Activated T-helper 2 cell treated with anti-CD3 and anti-CD28 coated beads, Interferon-gamma antibody, Interleukin-2, Interleukin-4, amounts not matched to agents 10 μg/mL and 5 μg/mL and 100 μg/mL, durations not matched to agents 14 hours and 24 hours and 36 hours (primary cell): ENCODE results near the gene AFF1. TPM values are rescaled to one million over a fixed set of nuclear protein-coding genes. Genes with fewer than 3 reads are reported as not detected.
A peak's percentile ranks its signal among the peaks of the same experiment; 100 is the strongest.

Experiments
- DNase-seq: peaks from one replicate; pipeline ENCODE4 v3.0.0; 2021; ENCODE audit warnings: low spot score
- H3K27ac Mint-ChIP-seq: one replicate; pipeline ENCODE4 v1.8.0; 2021; ENCODE audit warnings: mixed read lengths
- H3K27me3 Mint-ChIP-seq: one replicate; pipeline ENCODE4 v1.8.0; 2021; ENCODE audit warnings: low read depth, mixed read lengths
- H3K36me3 Mint-ChIP-seq: one replicate; pipeline ENCODE4 v1.8.0; 2021; ENCODE audit warnings: low read depth, mixed read lengths
- H3K4me1 Mint-ChIP-seq: one replicate; pipeline ENCODE4 v1.8.0; 2021; ENCODE audit warnings: low read depth, mixed read lengths
- H3K4me3 Mint-ChIP-seq: one replicate; pipeline ENCODE4 v1.8.0; 2021; ENCODE audit warnings: low read depth, mild to moderate bottlenecking, moderate library complexity, mixed read lengths
- H3K9me3 Mint-ChIP-seq: one replicate; pipeline ENCODE4 v1.8.0; 2021; ENCODE audit warnings: mixed read lengths
- intact Hi-C: fragments of 100-400 bp; cut with micrococcal nuclease; formaldehyde crosslinking; loops from one replicate; pipeline ENCODE4 v1.15.1; 2023
- total RNA-seq: library from RNA; stranded (reverse); gene quantifications from 2 replicates; pipeline ENCODE4 v1.2.3, GENCODE V29; 2022

The AFF1 gene, protein sequence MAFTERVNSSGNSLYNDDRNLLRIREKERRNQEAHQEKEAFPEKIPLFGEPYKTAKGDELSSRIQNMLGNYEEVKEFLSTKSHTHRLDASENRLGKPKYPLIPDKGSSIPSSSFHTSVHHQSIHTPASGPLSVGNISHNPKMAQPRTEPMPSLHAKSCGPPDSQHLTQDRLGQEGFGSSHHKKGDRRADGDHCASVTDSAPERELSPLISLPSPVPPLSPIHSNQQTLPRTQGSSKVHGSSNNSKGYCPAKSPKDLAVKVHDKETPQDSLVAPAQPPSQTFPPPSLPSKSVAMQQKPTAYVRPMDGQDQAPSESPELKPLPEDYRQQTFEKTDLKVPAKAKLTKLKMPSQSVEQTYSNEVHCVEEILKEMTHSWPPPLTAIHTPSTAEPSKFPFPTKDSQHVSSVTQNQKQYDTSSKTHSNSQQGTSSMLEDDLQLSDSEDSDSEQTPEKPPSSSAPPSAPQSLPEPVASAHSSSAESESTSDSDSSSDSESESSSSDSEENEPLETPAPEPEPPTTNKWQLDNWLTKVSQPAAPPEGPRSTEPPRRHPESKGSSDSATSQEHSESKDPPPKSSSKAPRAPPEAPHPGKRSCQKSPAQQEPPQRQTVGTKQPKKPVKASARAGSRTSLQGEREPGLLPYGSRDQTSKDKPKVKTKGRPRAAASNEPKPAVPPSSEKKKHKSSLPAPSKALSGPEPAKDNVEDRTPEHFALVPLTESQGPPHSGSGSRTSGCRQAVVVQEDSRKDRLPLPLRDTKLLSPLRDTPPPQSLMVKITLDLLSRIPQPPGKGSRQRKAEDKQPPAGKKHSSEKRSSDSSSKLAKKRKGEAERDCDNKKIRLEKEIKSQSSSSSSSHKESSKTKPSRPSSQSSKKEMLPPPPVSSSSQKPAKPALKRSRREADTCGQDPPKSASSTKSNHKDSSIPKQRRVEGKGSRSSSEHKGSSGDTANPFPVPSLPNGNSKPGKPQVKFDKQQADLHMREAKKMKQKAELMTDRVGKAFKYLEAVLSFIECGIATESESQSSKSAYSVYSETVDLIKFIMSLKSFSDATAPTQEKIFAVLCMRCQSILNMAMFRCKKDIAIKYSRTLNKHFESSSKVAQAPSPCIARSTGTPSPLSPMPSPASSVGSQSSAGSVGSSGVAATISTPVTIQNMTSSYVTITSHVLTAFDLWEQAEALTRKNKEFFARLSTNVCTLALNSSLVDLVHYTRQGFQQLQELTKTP
- total RNA-seq = 60.4 and 63.0 TPM in 2 replicates

DNA sequence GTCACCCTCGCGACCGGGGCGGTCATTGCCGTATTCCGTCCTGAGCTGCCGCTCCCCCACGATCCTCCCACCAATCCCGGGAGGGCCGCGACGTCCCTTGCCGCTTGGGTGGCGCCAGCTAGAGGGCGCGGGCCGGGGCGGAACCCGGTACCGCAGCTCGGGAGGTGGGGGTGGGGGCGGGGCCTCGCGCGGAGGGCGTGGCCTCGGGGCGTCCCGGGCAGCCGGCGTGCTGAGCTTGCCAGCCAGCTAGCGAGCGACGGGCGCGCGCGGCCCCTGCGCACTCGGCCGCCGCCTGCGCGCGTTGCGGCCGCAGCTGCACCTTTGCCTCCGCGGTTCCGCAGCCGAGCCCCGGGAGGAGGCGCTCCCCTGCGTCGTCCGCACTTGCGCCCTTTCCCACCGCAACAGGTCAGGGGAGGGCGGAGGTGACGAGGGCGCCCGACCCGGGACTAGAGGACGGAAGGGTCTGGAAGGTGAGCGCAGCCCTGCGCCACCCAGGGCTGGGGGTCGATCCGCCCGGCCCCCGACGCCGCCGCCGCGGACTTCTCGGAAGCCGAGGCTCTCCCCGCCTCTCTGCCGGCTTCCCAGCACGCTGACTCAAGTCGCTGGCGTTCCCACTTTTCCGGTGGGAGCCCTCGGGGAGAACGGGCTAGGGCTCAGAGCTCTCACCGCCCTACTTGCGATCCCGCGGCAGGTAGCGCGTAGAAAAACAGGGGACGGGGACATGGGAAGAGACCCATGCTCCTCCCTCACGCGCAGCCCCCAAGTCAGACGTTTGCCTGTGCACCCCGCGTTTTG lies at the start of gene AFF1:
Gene AFF1 (plus strand): TSS at position 241 of the 795 bp plus-strand sequence. CDS start 13,523 bp downstream, outside the sequence.
- H3K4me3 Mint-ChIP-seq = peak within 1 kb of the TSS; percentile 93
- H3K27ac Mint-ChIP-seq = peak within 1 kb of the TSS; percentile 96
- peak; percentile 85 for DNase-seq
- H3K9me3 Mint-ChIP-seq = no peaks in the 10 kb centered on the region
- intact Hi-C loops = loop anchor here (2.0 to 5.0 kb wide), 4 partner anchors 37 to 1347 kb away; partner anchors contain the start of gene PPM1K
- H3K27me3 Mint-ChIP-seq = no peaks in the 10 kb centered on the region
- peaks cover 49% of the 10 kb centered on the region for H3K4me1 Mint-ChIP-seq
- no peaks in the 10 kb centered on the region for H3K36me3 Mint-ChIP-seq

DNA sequence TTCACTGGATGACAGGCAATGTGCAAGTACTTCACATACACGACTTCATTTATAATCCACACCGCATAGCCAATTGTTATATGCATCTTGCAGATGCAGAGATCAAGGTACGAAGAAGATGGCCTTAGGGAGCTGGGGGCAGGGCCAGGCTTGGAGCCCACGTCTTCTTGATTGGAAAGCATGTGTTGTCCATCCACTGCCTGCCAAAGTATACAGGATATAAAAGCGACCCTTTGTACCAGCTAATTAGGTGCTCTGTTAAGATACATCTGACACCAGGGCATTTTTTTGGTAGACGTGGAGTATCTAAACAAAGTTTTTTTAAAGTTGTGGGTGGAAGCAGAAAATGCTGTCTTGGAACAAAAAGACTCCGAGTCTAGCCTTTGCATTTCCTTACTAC lies 44.0 kb upstream of the AFF1 start:
- no peaks in the 10 kb centered on the region for H3K9me3 Mint-ChIP-seq
- intact Hi-C loops = loop anchor here (10.0 kb wide), 2 partner anchors 236 to 526 kb away; partner anchors contain the start of gene MAPK10
- peaks cover 31% of the 10 kb centered on the region for H3K27me3 Mint-ChIP-seq
- peaks cover 9% of the 10 kb centered on the region for H3K4me1 Mint-ChIP-seq
- no peaks in the 10 kb centered on the region for H3K36me3 Mint-ChIP-seq
- no peak for DNase-seq
- H3K4me3 Mint-ChIP-seq = peak overlapping the region; percentile 38
- H3K27ac Mint-ChIP-seq = no peak overlapping the region

DNA sequence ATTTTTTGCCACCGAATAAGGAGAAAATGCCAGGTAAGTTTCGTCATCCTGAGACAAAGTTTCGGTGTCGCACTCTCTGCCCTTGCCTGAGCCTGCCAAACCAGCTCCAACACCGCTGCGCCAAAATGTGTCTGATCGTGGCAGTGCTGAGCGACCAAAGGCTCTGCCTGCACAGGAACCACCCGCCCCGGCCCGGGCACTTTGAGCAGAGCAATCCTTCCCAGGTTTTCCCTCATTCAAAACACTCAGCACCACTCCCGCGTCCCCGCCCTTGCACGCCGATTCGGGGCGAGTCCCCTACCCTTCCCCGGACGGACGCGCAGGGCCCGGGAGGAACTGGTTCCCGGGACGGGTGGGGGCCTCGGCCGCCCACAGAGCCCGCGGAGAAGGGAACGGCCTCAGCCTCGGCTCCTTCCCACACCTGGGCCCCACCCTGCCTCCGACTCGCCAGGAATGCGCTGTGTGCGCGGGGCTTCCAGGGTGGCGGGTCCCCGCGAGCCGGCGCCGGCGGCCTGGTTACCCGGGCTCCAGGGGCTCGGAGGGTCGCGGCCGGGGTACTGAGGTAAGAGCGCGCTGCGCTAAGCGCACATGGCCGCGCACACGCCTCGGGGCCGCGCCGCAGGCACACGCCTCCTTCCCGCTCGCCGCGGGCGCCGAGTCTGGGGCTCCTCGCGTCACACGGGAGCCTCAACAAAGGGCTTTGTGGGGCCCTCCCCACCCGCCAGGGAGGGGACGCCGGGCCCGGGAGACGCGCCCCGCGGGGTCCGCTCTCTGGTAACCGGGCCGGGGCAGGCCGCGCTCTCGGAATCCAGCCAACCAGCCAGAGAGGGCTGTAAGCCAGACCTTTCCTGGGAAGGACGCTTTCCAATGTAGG lies 42.8 kb upstream of the AFF1 start, which contains the start of gene C4orf36:
Gene C4orf36 (minus strand): TSS at position 661 of the 874 bp plus-strand sequence. CDS start 902 bp downstream, outside the sequence.
- Mint-ChIP-seq H3K9me3 (no peaks in the 10 kb centered on the region), H3K4me1 (peaks cover 9% of the 10 kb centered on the region), H3K27me3 (peaks cover 31% of the 10 kb centered on the region), H3K27ac (no peak within 1 kb of the TSS), H3K36me3 (no peaks in the 10 kb centered on the region), H3K4me3 (peak within 1 kb of the TSS; percentile 73)
- DNase-seq = peak; percentile 11
- intact Hi-C loops = loop anchor here (10.0 kb wide), 2 partner anchors 237 to 527 kb away; partner anchors contain the start of gene MAPK10

DNA sequence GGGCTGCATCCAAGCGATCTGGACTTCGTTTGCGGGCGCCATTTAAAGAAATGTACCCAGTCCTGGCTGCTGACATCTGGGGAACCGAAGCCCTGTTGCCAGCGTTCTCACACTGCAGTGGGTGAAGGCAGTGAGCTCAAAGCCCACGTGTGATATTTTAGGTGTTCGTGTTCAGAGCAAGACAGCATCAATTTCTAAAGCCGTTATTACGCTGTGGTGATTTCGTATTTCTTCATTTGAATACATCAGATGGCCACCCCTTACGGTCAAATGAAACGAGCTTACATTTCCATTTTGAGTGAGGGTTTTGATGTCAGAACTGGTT lies 42.2 kb upstream of the AFF1 start:
- H3K4me3 Mint-ChIP-seq = peak overlapping the region; percentile 70
- H3K27ac Mint-ChIP-seq = no peak overlapping the region
- no peaks in the 10 kb centered on the region for H3K36me3 Mint-ChIP-seq
- DNase-seq = no peak
- peaks cover 9% of the 10 kb centered on the region for H3K4me1 Mint-ChIP-seq
- H3K27me3 Mint-ChIP-seq = peaks cover 31% of the 10 kb centered on the region
- H3K9me3 Mint-ChIP-seq = no peaks in the 10 kb centered on the region
- intact Hi-C loops = loop anchor here (10.0 kb wide), 2 partner anchors 238 to 528 kb away; partner anchors contain the start of gene MAPK10

DNA sequence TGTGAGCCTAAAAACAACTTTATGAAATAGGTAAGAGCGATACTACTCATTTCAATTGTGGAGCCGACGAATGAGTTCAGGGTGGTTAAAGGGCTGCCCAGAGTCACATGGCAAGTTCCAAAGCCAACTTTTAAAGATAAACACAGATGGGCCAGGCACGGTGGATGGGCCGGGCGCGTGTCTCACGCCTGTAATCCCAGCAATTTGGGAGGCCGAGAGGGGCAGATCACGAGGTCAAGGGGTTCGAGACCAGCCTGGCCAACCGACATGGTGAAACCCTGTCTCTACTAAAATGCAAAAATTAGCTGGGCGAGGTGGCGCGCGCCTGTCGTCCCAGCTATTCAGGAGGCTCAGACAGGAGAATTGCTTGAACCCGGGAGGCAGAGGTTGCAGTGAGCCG lies 41.7 kb upstream of the AFF1 start:
- no peak overlapping the region for H3K27ac Mint-ChIP-seq
- intact Hi-C loops = loop anchor here (10.0 kb wide), 2 partner anchors 238 to 528 kb away; partner anchors contain the start of gene MAPK10
- H3K27me3 Mint-ChIP-seq = peaks cover 30% of the 10 kb centered on the region
- H3K4me1 Mint-ChIP-seq = peaks cover 9% of the 10 kb centered on the region
- no peaks in the 10 kb centered on the region for H3K36me3 Mint-ChIP-seq
- H3K4me3 Mint-ChIP-seq = peak overlapping the region; percentile 70
- no peak for DNase-seq
- H3K9me3 Mint-ChIP-seq = no peaks in the 10 kb centered on the region

DNA sequence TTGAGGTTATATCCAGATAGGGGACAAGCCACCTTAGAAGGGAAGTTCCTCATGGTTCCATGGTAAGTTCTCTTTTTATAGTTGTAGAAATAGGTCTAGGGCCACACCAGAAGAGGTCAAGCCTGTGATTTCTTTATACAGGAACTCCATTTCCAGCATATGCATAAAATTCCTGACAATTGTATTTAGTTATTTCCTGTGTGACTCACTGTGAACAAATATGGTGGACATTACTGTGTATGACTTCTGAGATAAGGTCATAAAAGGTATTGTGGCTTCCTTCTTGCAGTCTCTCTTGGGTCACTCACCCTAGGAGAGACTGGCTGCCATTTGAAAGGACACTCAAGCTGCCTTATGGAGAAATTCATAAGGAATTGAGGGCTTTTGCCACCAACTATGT lies 40.4 kb upstream of the AFF1 start:
- Mint-ChIP-seq H3K27me3 (peaks cover 27% of the 10 kb centered on the region), H3K27ac (no peak overlapping the region), H3K4me1 (peaks cover 9% of the 10 kb centered on the region), H3K9me3 (no peaks in the 10 kb centered on the region), H3K36me3 (no peaks in the 10 kb centered on the region), H3K4me3 (no peak overlapping the region)
- intact Hi-C loops = loop anchor here (10.0 kb wide), 2 partner anchors 240 to 530 kb away; partner anchors contain the start of gene MAPK10
- no peak for DNase-seq

DNA sequence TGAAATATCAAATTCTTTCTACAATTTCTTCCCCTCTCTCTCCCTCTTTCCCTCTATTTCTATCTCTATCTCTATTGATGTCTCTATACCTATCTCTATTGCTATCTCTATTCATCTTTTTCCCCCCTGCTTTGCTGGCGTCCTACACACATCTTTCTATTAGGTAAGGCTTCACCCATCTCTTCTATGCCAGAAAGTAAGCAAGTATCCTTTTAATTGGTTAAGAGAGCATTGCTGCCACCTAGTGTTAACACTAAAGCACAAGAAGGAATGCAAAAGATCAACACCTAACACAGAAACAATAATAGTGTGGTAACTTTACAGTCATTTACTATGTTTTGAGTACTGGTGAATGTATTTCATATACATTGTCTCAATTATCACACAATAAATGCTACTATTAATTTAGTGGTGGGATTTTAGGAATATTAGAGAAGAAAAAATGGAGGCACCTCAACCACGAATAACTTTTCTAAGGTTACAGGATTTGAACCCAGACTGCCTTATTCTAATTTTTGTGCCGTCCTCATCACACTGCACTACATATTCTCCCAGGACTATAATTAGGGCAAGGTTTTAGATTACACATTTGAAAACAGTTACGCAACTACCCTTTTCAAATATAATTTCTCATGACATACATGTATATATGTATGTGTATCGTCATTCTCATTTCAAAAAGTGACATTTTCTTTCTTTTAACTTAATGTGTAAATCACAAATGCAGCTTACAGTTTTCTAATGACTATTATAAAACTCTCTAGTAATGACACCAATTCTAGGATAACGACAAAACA lies 38.9 kb upstream of the AFF1 start:
- H3K9me3 Mint-ChIP-seq = no peaks in the 10 kb centered on the region
- H3K36me3 Mint-ChIP-seq = no peaks in the 10 kb centered on the region
- intact Hi-C loops = loop anchor here (1.0 to 10.0 kb wide), 4 partner anchors 241 to 531 kb away; partner anchors contain the start of gene MAPK10

DNA sequence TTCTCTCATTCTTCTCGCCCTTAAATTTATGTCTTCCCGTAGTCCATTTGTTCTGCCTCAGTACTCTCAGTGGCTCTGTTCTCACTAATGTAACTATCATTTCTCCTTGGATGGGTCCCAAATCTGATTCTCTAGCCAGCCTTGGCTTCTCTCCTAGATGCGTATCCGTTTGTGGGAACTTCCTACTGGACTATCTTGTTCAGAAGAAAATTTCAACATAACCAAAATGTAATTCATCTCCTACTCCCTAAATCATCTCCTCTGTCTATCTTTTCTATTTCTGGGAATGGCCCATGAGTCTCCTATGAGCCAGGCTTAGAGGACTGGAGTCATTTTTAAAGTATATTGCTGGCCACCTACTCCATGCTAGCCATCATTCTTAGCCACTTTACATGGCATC lies 38.2 kb upstream of the AFF1 start:
- intact Hi-C loops = loop anchor here (10.0 kb wide), 2 partner anchors 242 to 532 kb away; partner anchors contain the start of gene MAPK10
- no peak overlapping the region for H3K27ac Mint-ChIP-seq
- no peaks in the 10 kb centered on the region for H3K9me3 Mint-ChIP-seq
- no peaks in the 10 kb centered on the region for H3K36me3 Mint-ChIP-seq
- no peak for DNase-seq
- H3K4me1 Mint-ChIP-seq = peaks cover 6% of the 10 kb centered on the region
- no peak overlapping the region for H3K4me3 Mint-ChIP-seq
- peaks cover 11% of the 10 kb centered on the region for H3K27me3 Mint-ChIP-seq

More for the DNA sequence above, 38.9 kb upstream of the AFF1 start:
- Mint-ChIP-seq H3K4me1 (peaks cover 9% of the 10 kb centered on the region), H3K4me3 (no peak overlapping the region), H3K27me3 (peaks cover 17% of the 10 kb centered on the region), H3K27ac (no peak overlapping the region)
- DNase-seq = no peak

DNA sequence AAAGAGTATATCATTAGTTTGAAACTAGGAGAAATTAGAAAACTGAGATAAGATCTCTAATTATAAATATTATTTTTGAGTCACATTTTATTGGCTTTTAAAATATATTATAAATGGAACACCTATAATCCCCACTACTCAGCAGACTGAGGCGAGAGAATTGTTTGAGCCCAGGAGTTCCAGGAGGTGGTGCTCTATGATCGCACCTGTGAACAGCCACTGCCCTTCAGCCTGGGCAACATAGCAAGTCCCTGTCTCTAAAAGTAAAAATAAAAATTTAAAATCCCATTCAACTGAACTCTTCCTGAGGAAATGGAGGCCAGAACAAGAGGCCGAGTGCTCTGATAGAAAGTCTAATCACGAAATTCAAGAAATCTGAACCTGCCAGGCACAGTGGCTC lies 36.2 kb upstream of the AFF1 start:
- H3K27ac Mint-ChIP-seq = no peak overlapping the region
- intact Hi-C loops = loop anchor here (10.0 kb wide), 2 partner anchors 244 to 534 kb away; partner anchors contain the start of gene MAPK10
- no peak for DNase-seq
- H3K27me3 Mint-ChIP-seq = peaks cover 7% of the 10 kb centered on the region
- H3K4me3 Mint-ChIP-seq = no peak overlapping the region
- no peaks in the 10 kb centered on the region for H3K36me3 Mint-ChIP-seq
- no peaks in the 10 kb centered on the region for H3K4me1 Mint-ChIP-seq
- no peaks in the 10 kb centered on the region for H3K9me3 Mint-ChIP-seq

DNA sequence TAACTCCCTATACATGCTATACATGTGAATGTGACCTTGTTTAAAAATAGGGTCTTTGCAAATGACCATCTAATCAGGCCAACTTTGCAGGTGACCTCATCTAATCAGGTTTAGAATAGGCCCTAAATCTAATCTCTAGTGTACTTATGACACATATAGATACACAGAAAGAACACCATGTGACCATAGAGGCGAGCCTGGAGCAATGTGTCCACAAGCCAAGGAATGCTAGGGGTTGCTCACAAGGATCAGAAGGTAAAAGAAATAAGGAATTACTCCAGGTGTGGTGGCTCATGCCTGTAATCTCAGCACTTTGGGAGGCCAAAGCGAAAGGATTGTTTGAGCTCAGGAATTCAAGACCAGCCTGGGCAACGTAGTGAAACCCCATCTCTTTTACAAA lies 32.9 kb upstream of the AFF1 start:
- DNase-seq = no peak
- no peaks in the 10 kb centered on the region for H3K9me3 Mint-ChIP-seq
- H3K4me3 Mint-ChIP-seq = no peak overlapping the region
- H3K36me3 Mint-ChIP-seq = no peaks in the 10 kb centered on the region
- peaks cover 9% of the 10 kb centered on the region for H3K27me3 Mint-ChIP-seq
- H3K27ac Mint-ChIP-seq = no peak overlapping the region
- H3K4me1 Mint-ChIP-seq = no peaks in the 10 kb centered on the region
- intact Hi-C loops = no loop called here
